ENCODE results near the gene MTAP.

MTAP gene

DNA sequence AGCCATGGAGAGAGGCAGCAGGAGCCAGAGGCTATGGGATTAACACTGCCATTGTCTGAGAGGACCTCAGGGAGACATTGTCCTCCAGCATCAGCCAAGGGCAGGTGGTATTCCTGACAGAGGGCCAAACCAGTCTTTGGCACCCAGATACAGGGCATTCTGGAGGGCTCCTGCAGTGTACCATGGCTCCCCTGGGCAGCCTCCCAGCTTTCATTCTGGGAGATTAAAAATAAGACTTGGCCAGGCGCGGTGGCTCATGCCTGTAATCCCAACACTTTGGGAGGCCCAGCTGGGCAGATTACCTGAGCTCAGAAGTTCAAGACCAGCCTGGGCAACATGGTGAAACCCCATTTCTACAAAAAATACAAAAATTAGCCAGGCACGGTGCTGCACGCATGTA lies 4.2 kb downstream of the MTAP start:
- no peak for DNase-seq

DNA sequence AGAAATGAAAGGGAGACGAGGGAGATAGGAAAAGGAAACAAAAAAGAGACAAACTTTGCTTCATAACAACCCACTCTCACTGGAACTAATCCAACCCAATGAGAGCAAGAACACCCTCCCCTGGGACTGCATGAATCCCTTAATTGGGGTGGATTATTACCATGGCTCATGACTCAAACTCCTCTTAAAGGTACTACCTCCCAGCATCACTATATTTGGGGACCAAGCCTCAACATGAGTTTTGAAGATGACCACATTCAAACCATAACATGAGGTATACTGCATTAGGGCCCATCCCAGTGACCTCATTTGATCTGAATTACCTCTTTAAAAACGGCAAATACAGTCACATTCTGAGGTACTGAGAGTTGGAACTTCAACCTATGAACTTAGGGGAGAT lies 8.0 kb downstream of the MTAP start:
- DNase-seq, result no peak

DNA sequence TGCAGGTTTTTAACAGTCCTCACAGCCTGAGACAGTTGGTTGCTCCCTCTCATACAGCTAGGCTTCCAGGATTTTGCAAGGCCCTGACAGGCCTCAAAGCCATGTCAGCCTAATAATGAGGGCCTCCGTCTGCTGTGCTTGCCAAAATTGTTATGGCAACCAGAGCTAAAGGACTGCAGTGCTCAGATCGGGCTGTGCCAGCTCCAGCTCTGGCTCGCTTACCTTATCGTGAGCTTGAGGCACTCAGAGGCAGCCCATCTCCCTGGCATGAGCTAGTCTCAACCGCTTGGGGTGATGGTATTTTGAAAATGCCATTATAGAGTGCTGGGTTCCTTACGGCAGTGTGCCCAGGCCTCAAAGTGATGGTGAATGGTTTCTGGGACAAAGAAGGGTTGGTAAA lies 8.4 kb downstream of the MTAP start:
- DNase-seq, result no peak

DNA sequence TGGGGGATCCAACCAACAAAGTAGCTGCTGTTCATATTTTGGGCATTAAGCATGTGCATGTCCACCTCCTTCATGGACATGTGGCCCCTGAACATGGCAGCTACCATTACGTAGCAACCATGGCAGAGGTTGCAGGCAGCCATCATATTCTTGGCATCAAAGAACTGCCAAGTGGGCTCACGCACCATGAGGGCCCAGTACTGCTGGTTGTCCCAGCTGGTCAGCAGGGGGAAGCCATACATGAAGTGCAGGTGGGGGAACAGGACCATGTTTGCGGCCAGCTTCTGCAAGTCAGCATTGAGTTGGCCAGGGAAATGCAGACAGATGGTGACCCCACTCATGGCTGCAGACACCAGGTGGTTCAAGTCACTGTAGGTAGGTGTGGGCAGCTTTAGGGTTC lies 9.5 kb downstream of the MTAP start:
- DNase-seq, result no peak

DNA sequence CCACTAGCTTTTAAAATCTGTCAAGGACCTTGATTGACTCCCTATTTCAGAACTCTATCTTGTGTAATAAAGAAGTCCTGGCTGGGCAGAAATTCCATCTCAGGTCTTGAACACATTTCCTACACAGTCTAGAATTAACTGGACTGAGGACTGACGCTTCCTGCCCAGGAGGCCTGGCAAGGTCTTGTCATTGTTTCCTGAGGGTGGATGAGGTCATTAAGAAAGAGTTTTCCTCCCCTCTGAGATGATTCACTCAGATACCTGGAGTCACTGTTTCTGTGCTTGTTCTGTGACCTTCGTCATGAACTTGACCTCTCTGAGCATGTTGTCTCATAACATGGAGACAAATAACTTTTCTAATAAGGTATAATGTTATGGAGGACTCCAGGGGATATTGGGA lies 10.0 kb downstream of the MTAP start:
- DNase-seq, result no peak

DNA sequence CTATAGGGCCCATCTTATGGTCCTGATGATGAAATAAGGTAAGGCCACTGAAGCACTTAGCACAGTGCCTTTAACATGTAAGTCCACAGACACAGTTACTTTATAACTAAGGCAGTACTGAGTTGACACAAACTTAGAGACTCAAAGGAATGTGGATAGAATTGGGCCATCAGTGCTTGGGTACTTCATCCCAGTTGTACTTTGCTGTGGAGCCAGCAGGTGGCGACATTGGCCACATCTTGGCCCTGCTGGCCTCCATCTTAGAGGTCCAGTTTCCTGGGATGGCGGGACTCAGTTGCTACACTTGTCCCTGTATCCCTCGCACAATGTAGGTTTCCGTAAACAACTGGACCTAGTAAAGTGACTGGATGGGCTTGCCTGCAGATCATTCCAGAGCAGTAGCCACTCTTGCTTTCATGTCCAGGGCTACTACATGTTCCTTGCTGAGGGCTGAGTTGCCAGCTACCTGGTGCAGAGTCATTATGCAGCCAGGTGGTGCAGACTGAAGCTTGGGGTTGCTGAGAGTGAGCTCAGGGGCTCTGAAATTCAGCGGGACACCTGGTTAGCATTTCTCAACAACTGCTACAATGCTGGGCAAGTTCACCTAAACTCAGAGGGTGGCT lies 10.6 kb downstream of the MTAP start:
- no peak for DNase-seq

DNA sequence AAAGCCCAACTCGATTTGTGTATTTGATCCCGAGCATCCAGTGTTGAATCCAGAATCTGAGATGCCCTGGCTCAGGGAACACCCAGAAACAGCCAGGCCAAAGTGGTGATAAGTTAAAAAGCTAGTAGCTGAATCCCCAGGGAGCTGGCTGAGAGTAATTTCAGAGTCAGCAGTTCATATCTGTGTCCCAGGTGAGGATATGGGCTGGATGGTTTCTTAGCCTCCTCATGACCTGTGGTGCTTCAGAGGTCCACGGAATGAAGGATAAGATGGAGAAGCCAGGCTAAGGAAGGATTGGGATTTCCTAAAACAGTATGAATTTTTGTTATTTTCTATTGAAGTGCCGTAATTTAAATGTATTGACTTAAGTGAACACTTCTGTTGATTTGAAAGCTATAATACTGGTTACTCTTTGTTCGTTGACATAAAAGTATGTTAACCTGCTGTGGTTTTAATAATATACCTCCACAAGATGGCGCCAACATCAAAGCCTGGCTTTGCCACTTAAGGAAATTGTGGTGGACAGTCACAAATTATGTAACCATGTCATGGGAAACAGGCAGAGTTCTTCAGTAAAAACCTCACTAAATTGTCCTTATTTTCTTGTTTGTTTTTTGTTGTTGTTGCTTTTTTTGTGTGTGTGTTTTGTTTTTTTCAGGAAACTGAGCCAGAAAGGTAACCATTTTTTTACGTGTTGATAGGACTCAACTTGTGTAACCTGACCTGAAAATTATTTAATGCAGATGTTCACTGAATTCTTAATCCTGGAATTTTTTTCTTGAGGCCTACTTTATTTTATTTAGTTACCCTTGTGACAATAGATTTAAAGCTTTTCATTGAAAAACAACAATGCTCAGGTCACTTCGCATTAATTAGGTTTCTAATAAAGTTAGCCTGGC lies 11.4 kb downstream of the MTAP start:
- DNase-seq, result peak; percentile 44

DNA sequence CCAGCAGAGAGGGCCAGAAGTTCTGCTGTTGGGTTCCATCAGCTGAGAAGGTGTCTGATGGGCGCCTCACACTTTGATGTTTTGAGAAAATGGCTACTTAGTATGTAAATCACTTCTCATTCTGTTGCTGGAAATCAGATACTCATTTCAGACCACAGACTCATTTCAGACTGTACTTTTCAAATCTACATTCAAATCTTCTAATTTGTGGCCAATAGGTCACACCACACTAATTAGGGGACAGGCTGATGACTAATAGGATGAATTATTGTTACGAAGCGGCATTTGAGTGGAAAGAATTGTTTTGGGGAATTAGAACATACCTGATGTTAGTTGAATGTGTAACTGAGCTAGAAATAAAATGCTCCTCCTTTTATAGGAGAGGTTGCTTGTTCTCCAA lies 13.2 kb downstream of the MTAP start:
- no peak for DNase-seq

DNA sequence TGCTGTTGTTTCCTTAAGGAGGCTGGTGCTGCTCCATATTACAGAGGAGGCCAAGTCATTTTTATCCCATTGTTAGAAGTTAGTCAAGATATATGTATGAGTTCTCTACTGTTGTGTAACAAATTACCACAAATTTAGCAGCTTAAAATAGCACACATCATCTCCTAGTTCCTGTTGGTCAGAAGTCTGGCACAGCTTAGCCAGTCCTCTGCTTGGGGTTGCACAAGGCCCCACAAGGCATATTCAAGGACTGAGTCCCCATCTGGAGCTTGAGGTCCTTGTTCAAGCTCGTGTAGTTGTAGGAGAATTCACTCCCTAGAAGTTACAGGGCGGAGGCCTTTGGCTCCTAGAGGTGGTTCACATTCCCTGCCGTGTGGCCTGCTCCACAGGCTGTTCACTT lies 14.7 kb downstream of the MTAP start:
- DNase-seq, result no peak

DNA sequence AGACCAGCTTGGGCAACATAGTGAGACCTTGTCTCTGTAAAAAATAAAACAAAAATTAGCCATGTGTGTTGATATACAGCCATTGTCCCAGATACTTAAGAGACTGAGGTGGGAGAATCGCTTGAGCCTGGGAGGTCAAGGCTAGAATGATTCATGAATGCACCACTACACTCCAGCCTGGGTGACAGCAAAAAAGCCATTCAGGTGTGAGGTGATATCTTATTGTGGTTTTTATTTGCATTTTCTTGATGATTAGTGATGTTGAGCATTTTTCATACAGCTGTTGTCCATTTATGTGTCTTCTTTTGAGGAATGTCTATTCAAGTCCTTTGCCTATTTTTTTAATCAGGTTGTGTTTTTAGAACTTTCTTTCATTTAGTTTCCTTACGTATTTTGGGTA lies 23.2 kb downstream of the MTAP start:
- no peak for DNase-seq

DNA sequence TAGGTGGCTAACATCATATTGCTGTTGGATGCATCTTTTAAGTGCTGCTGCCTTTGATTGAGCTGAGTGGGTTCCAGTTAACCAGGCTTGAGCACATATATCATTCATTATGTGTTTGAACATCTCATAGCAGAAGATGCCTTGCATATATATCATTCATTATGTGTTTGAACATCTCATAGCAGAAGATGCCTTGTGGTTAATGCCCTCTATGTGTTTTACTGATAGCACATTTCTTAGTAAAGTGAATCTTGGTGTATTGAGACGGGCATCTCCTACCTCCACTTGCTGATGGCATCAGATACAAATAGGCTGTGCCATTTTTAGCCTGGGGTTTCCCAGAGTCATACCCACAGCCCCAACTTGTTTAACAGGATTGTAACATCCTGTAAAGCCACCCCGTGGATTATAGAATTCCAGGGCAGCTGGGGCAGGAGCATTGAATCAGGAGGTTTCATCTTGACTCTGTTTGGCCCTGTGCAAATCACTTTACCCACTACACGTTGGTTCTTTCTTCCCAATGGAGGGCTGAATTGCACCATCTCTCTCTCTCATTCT lies 26.5 kb downstream of the MTAP start:
- DNase-seq, result no peak

DNA sequence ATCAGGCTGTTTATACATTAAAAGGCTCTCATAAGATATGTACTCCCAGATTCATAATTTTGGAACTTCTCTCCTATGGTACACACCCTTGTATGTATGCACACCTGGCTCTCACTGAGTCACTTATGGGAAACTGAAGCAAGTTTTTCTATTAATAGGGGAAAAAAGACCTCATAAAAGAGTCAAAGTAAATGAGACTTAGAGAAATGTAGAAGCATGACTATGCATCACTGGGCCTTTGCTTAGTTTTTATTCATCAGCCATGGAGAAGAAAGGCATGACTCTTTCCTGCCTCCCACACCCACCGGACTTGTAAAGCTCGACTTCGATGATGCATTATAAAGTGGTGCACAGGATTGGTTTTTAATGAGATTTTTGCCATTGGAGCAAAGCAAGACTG lies 28.2 kb downstream of the MTAP start:
- DNase-seq, result no peak

DNA sequence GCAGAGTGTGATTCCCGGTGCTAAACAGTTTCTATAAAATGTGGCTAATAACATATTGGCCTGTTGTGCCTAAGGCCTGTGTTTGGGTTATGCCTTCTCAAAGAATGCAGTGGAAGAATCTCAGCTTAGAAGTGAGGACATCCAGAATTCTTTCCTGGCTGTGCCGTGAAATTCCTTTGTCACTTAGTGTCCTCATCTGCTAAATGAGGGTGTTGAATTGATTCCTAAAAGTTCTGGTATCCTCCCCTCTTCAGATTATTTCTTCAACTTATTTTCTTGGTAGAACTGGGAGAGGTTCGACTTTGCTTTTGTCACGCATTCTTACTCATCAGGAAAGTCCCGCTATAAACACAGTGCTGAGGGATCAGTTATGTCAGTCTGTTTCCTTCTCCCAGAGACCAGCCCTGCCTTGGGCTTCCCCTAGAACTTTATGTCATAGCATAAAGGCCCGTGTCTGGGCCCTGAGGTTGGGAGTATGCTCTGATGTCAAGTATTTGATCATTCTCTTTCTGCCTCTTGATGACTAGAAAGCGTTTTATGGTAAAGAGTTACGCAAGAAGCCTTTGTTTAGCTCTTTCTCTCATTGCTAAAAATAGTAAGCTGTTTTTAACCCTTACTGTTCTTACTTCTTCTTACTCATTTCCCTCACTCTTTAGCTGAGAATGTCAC lies 29.5 kb downstream of the MTAP start:
- no peak for DNase-seq

DNA sequence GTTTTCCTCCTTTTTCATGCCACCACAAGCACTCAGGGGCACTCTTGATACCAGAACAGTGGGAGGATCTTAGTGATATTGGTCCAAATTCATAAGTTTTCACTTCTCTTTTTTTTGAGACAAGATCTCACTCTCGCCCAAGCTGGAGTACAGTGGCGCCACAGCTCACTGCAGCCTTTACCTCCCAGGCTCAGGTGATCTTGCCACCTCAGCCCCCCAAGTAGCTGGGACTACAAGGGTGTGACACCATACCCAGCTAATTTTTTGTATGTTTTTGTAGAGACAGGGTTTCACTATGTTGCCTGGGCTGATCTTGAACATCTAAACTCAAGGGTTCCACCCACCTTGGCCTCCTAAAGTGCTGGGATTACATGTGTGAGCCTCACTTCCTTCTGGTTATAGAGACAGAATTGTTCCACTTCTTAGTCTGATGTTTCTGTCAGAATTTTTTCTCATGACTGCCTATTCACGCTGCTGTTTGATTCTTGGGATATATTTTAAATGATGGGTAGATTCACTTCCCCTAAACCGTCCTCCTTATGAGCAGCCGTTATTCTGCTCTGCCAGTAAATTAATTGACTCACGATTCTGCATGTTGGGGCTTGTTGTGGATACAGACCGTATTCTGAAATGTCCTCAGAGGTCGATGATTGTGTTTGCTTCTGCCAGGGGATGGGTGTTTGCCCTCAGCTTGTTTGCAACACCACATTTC lies 30.8 kb downstream of the MTAP start:
- no peak for DNase-seq

DNA sequence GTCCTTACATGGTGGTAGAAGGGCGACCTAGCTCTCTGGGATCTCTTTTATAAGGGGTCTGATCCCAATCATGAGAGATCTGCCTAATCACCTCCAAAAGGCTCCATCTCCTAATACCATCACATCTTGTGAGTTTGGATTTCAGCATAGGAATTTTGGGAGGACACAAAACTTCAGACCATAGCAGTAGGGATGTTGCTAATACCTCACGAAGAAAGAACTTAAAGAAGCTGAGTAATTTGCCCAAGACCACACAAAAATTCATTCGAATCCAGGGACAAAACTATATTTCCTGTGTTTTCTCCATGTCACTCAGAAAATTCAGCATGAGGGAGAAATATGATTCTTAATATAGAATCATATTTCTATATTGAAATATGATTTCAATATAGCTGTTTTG lies 32.7 kb downstream of the MTAP start:
- DNase-seq, result no peak

DNA sequence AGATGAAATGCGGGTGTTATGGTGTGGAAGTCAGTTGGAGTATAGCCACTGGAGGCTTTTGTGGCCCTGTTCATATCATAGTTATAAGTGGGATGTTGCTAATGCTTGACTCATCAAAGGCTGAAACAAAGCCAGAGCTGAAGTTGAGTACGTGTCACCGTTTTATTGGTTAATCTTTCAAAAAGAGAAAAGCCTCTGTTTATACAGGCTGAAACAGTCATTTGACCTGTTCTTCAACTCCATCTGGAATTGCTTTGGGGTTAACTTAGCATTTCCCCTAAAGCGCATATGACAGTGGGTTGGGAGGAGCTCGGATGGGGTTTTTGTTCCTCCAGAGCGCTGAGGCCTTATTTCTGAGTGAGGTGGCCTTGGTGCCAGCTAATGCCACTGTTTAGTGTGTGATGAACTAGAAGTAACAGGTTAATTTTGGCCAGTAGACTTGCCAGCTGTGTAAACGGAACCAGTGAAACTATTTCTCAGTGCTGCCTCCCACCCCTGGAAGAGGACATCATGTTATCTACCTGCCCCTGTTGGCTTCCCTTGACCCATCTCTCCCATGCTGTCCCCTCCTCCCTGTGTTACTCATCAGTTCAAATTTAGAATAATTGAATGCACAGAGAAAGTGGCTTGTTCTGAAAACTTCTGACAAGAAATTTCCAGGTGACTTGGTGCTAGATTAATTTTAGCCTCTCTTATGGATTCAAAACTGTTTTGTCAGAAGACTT lies 34.2 kb downstream of the MTAP start:
- DNase-seq, result no peak

DNA sequence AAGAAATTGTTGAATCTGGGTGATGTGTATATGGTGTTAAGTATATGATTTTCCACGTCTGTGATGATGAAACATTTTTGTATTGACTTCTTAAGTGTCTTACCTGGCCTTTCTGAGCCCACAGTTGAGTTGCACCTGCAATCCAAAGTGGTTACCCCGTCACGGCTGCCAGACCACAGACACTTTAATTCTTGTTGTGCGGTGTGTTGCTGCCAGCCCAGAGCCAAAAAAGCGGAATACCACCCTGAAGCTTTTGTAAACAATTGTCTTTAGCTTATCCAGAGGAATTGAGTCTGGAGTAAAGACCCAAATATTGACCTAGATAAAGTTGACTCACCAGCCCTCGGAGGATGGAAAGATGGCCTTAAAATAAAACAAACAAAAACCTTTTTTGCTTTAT lies 35.1 kb downstream of the MTAP start:
- DNase-seq, result no peak

DNA sequence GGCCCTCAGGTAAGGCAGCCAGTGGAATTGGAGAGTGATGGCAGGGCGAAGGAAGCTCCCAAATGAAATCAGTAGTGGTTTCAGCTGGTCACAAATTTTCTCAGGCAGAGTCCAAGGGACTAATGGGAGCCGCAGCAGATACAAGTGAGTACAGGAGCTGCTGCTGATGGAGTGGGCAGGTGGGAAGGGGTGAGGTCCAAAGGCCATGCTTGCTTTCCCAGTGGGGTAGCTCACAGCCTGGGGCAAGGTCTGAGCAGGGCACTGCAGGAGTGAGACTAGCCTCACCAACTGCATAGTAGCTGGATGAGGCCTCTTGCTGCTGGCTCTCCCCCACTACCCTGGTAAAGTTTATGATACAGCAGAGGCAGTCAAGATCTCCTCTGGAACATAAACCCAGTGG lies 38.2 kb downstream of the MTAP start:
- no peak for DNase-seq

DNA sequence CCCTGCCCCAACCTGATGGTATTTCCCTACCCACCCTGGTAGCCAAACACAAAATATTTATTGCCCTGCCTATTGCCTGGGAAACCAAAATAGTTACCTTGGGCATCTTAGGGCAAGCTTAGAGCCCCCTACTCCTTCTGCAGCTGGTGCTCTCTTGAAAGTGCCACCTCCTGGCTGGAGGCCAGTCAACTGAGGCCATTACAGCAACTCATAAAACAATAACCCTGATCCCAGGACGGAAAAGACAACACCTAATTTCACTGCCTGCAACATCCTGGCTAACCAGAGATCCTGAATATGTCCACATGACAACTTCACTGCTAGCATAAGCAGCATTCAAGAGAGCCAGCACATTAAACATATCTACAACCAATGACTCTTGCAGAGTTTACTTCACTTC lies 38.7 kb downstream of the MTAP start:
- no peak for DNase-seq

DNA sequence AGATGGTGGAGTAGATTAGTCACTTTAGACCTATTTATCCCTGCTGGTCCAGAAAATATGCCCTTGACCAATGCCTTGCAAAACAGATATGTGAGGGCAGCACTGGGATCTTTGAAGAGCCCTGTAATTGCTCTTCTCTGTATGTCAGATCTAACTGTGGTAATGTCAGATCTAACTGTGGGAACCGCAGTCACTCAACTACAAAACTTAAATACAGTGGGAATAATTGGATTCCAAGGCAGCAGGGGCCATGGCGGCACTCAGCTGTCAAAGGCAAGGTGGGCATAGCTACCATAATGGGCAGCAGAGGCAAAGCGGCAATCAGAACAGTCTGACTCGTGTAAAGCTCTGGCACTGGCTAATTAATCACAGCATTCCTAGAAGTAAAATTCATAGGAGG lies 46.2 kb downstream of the MTAP start:
- DNase-seq, result no peak

DNA sequence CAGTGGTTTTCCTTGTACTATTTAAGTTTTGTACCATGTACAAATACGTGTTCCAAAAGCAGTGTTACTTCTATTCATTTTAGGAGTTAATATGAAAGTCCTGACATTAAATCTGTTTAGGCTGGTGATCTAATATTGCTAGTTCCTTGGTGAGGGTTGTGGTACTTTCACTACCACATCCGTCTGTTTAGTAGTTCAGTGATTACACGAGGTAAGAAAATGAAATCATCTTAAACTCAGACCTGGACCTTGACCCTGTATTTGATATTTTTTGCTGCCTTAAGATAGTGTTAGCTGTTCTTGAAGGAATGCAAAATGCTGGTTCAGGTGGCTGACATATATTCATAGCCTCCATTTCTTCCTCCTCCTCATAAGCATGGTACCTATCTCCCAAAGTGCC lies 50.3 kb downstream of the MTAP start:
- DNase-seq, result no peak

DNA sequence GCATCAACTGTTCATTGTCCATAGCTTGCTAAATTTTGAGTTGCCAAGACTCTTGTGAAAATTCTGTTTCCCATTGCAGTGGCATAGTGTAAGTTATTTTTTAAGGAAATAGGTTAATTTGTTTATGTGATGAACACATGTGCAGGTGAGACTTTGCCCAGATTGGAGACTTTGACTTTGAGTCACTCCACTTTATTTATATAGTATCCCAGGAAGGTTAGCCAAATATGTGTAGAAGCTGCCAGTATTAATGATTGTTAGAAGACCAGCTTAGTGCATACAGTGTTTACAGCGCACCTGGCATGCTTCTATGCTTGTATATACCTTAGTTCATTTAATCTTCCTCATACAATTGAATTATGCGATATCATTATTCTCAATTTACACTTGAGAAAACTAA lies 51.0 kb downstream of the MTAP start:
- no peak for DNase-seq

DNA sequence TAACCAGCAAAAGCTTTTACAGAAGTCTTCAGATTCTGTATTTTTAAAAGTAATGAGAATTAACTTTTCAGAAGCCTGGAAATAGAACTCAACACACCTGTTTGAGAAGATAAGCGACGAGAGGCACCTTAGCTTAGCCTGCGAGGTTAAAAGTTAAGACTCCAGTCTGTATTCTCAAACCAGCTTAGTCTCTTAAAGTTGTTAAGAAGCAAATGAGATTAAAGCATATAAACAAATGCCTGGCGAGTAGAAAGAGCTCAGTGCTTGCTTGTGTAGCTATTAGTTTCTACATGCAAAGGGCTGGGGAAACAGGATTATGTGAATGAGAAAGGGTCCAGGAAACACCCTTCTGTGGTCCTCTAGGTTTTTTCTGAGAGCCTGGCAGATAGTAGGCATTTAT lies 51.7 kb downstream of the MTAP start:
- DNase-seq, result no peak

Measured in left hindlimb (tissue), 1 donor.